Trophoblast cell (in vitro differentiated cells and primary cell): Measurements from ENCODE around the gene GLIS1.
"Not testable (repeated sequence)": the region's sequence is repeated elsewhere in the genome, so short reads cannot be mapped to it uniquely, and the experiment has no call there.

Source experiments
- DNase-seq, 2 donors: peaks; one replicate each; pipeline ENCODE4 v3.0.0-alpha.2; 2016
- H2AFZ ChIP-seq: 2 replicates; pipeline ENCODE4 v1.6.1; 2013; ENCODE audit warnings: low read length, moderate library complexity, mild to moderate bottlenecking; ENCODE audit not compliant: insufficient read depth, poor library complexity
- H2AK5ac ChIP-seq: 2 replicates; pipeline ENCODE4 v1.6.1; 2013; ENCODE audit warnings: mild to moderate bottlenecking, low read length
- H2BK120ac ChIP-seq: 2 replicates; pipeline ENCODE4 v1.6.1; 2013; ENCODE audit warnings: low read length, mild to moderate bottlenecking, moderate library complexity; ENCODE audit not compliant: insufficient read depth, poor library complexity
- H2BK12ac ChIP-seq: 2 replicates; pipeline ENCODE4 v1.6.1; 2013; ENCODE audit warnings: mild to moderate bottlenecking, low read length, moderate library complexity
- H2BK5ac ChIP-seq: 2 replicates; pipeline ENCODE4 v1.6.1; 2013; ENCODE audit warnings: low read length, low read depth, moderate library complexity, mild to moderate bottlenecking; ENCODE audit not compliant: poor library complexity
- H3K14ac ChIP-seq: 2 replicates; pipeline ENCODE4 v1.6.1; 2013; ENCODE audit warnings: mild to moderate bottlenecking, low read length
- H3K18ac ChIP-seq: 2 replicates; pipeline ENCODE4 v1.6.1; 2013; ENCODE audit warnings: mild to moderate bottlenecking, low read length
- H3K23ac ChIP-seq: 2 replicates; pipeline ENCODE4 v1.6.1; 2013; ENCODE audit warnings: low read length
- H3K27ac ChIP-seq: 2 replicates; pipeline ENCODE4 v1.5.1; 2013; ENCODE audit warnings: low read depth, mild to moderate bottlenecking, inconsistent platforms, low read length, moderate library complexity
- H3K27me3 ChIP-seq: 2 replicates; pipeline ENCODE4 v1.6.1; 2013; ENCODE audit warnings: inconsistent platforms, mild to moderate bottlenecking, low read length, moderate library complexity; ENCODE audit not compliant: insufficient read depth
- H3K36me3 ChIP-seq, 2 experiments: 1 replicate in 1 of 2; 2 replicates in 1 of 2; pipeline ENCODE4 v1.6.1; 2013; ENCODE audit warnings: low read length in 2 of 2, mild to moderate bottlenecking in 2 of 2, moderate library complexity in 1 of 2; ENCODE audit not compliant: insufficient read depth in 2 of 2, control insufficient read depth in 1 of 2
- H3K4ac ChIP-seq: 2 replicates; pipeline ENCODE4 v1.6.1; 2013; ENCODE audit warnings: low read depth, mild to moderate bottlenecking, low read length, moderate library complexity
- H3K4me1 ChIP-seq, 2 experiments: 1 replicate in 1 of 2; 2 replicates in 1 of 2; pipeline ENCODE4 v1.6.1; 2013; ENCODE audit warnings: low read length in 2 of 2, mild to moderate bottlenecking in 2 of 2, moderate library complexity in 1 of 2; ENCODE audit not compliant: insufficient read depth in 2 of 2, control insufficient read depth in 1 of 2
- H3K4me2 ChIP-seq: 2 replicates; pipeline ENCODE4 v1.6.1; 2013; ENCODE audit warnings: inconsistent platforms, mild to moderate bottlenecking, low read length, moderate library complexity
- H3K4me3 ChIP-seq: 2 replicates; pipeline ENCODE4 v1.5.1; 2013; ENCODE audit warnings: mild to moderate bottlenecking, low read depth, low read length, inconsistent platforms
- H3K79me1 ChIP-seq: one replicate; pipeline ENCODE4 v1.6.1; 2013; ENCODE audit warnings: low read length
- H3K79me2 ChIP-seq: 2 replicates; pipeline ENCODE4 v1.6.1; 2013; ENCODE audit warnings: low read length, mild to moderate bottlenecking; ENCODE audit not compliant: control insufficient read depth, insufficient read depth, poor library complexity
- H3K9ac ChIP-seq: 2 replicates; pipeline ENCODE4 v1.6.1; 2013; ENCODE audit warnings: mild to moderate bottlenecking, low read length
- H3K9me3 ChIP-seq: 2 replicates; pipeline ENCODE4 v1.6.1; 2013; ENCODE audit warnings: low read depth, mild to moderate bottlenecking, control low read depth, inconsistent platforms, low read length; ENCODE audit not compliant: insufficient read depth
- H4K12ac ChIP-seq: 2 replicates; pipeline ENCODE4 v1.6.1; 2013; ENCODE audit warnings: low read depth, mild to moderate bottlenecking, low read length, moderate library complexity
- H4K8ac ChIP-seq: 2 replicates; pipeline ENCODE4 v1.6.1; 2013; ENCODE audit warnings: low read depth, mild to moderate bottlenecking, low read length, moderate library complexity
- H4K91ac ChIP-seq: one replicate; pipeline ENCODE4 v1.6.1; 2013; ENCODE audit warnings: low read depth, mild to moderate bottlenecking, low read length, moderate library complexity
- WGBS: extraction: QIAGEN DNeasy Blood & Tissue Kit; methylation state at CpG from one replicate; pipeline ENCODE4 v1.1.7; 2013; ENCODE audit warnings: missing lambda C conversion rate; ENCODE audit not compliant: insufficient read length, insufficient coverage; ENCODE audit errors: extremely low coverage; 5-methylcytosine and 5-hydroxymethylcytosine counted together

The GLIS1 gene

GRCh38 chr1:53652441-53653199, 86.3 kb downstream of the GLIS1 start:
- no peaks in the 10 kb centered on the region for H3K36me3 ChIP-seq
- H3K79me1 ChIP-seq, result no peaks in the 10 kb centered on the region
- no peak overlapping the region for H4K12ac ChIP-seq
- no peak overlapping the region for H2BK5ac ChIP-seq
- no peak overlapping the region for H3K4me3 ChIP-seq
- no peaks in the 10 kb centered on the region for H3K79me2 ChIP-seq
- H3K18ac ChIP-seq, result no peak overlapping the region
- H3K4me1 ChIP-seq, result no peaks in the 10 kb centered on the region
- no peak overlapping the region for H2BK12ac ChIP-seq
- no peak overlapping the region for H2BK120ac ChIP-seq
- DNase-seq, result no peak
- H3K23ac ChIP-seq, result no peak overlapping the region
- H3K4ac ChIP-seq, result no peak overlapping the region
- no peak overlapping the region for H3K27ac ChIP-seq
- H3K4me2 ChIP-seq, result no peak overlapping the region
- H4K91ac ChIP-seq, result no peak overlapping the region
- H3K9me3 ChIP-seq, result no peaks in the 10 kb centered on the region
- no peak overlapping the region for H2AK5ac ChIP-seq
- H4K8ac ChIP-seq, result no peak overlapping the region
- H3K9ac ChIP-seq, result no peak overlapping the region
- no peaks in the 10 kb centered on the region for H3K27me3 ChIP-seq
- no peak overlapping the region for H2AFZ ChIP-seq
- no peak overlapping the region for H3K14ac ChIP-seq
- WGBS, result no CpG with 5 or more reads among the region's 7 CpGs

- Histone ChIP-seq H3K36me3 (no peaks in the 10 kb centered on the region), H2BK12ac (no peak overlapping the region), H2AK5ac (no peak overlapping the region), H3K23ac (no peak overlapping the region), H3K9ac (no peak overlapping the region), H3K79me1 (no peaks in the 10 kb centered on the region), H4K91ac (no peak overlapping the region), H2AFZ (no peak overlapping the region), H3K14ac (no peak overlapping the region), H2BK5ac (no peak overlapping the region), H3K27me3 (no peaks in the 10 kb centered on the region), H2BK120ac (no peak overlapping the region), H3K27ac (no peak overlapping the region), H3K18ac (no peak overlapping the region), H3K4me2 (no peak overlapping the region), H3K9me3 (no peaks in the 10 kb centered on the region), H4K12ac (no peak overlapping the region), H3K4me1 (no peaks in the 10 kb centered on the region), H3K4ac (no peak overlapping the region), H4K8ac (no peak overlapping the region), H3K79me2 (no peaks in the 10 kb centered on the region), H3K4me3 (no peak overlapping the region)
- no CpG with 5 or more reads among the region's 1 CpG for WGBS
- DNase-seq, result no peak
Measured at GRCh38 chr1:53651356-53651755, 87.6 kb downstream of the GLIS1 start.

- H2BK120ac ChIP-seq, result no peak overlapping the region
- no peak overlapping the region for H3K23ac ChIP-seq
- no peak overlapping the region for H3K4ac ChIP-seq
- H3K79me1 ChIP-seq, result no peaks in the 10 kb centered on the region
- no peak overlapping the region for H2BK12ac ChIP-seq
- no peak overlapping the region for H3K4me3 ChIP-seq
- no peaks in the 10 kb centered on the region for H3K9me3 ChIP-seq
- H3K14ac ChIP-seq, result no peak overlapping the region
- H4K8ac ChIP-seq, result no peak overlapping the region
- H2AFZ ChIP-seq, result no peak overlapping the region
- no peak overlapping the region for H3K4me2 ChIP-seq
- no peaks in the 10 kb centered on the region for H3K4me1 ChIP-seq
- H2BK5ac ChIP-seq, result no peak overlapping the region
- H4K91ac ChIP-seq, result no peak overlapping the region
- no peak overlapping the region for H3K27ac ChIP-seq
- H3K36me3 ChIP-seq, result no peaks in the 10 kb centered on the region
- no peak overlapping the region for H3K9ac ChIP-seq
- H4K12ac ChIP-seq, result no peak overlapping the region
- H3K79me2 ChIP-seq, result no peaks in the 10 kb centered on the region
- H2AK5ac ChIP-seq, result no peak overlapping the region
- DNase-seq, result no peak
- no peaks in the 10 kb centered on the region for H3K27me3 ChIP-seq
- WGBS, result no CpG with 5 or more reads among the region's 7 CpGs
- no peak overlapping the region for H3K18ac ChIP-seq
Measured at GRCh38 chr1:53648516-53648915, 90.4 kb downstream of the GLIS1 start.

- not testable (repeated sequence) for DNase-seq, H3K4me3 ChIP-seq, H4K8ac ChIP-seq, H3K79me2 ChIP-seq, H3K4me1 ChIP-seq, H2BK5ac ChIP-seq, H3K18ac ChIP-seq, H3K4me2 ChIP-seq, H4K91ac ChIP-seq, H3K23ac ChIP-seq, H2BK12ac ChIP-seq, H3K14ac ChIP-seq, H3K9me3 ChIP-seq, H2BK120ac ChIP-seq, H3K27ac ChIP-seq, H2AK5ac ChIP-seq, H3K79me1 ChIP-seq, H3K4ac ChIP-seq, H4K12ac ChIP-seq, H2AFZ ChIP-seq, H3K36me3 ChIP-seq, H3K9ac ChIP-seq, H3K27me3 ChIP-seq
- no CpG with 5 or more reads among the region's 4 CpGs for WGBS
Measured at GRCh38 chr1:53647915-53648314, 91.0 kb downstream of the GLIS1 start.
